ENCODE measurements around the gene GALNT17. TPM values are rescaled to one million over a fixed set of nuclear protein-coding genes. Genes with fewer than 3 reads are reported as not detected.

The GALNT17 gene
- polyA plus RNA-seq, 2 of the 4 experiments (the other 2 are of a cell fraction) = not detected

DNA sequence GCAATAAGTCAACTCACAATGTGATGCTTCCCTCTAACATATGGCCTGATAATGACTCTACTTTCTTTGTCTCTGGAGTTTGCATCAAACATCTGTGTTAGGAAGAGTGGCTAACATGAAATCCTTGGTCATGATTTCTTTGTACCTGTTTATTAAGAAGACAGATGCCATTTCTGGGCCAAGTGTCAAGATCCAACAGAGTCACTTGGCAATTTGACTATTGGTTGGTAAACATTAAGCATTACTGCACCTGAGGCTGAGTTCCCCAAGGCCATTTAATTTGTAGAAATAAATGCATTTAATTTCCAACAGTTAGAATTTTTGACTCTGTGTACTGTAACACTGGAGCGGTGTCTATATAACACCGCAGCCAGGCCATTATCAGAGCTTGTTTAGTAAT lies 403.7 kb downstream of the GALNT17 start:
- Histone ChIP-seq H3K9me3 (no peaks in the 10 kb centered on the region), H3K4me3 (no peak overlapping the region), H3K4me1 (no peaks in the 10 kb centered on the region), H3K4me2 (no peak overlapping the region), H3K27ac (no peak overlapping the region)
- ATAC-seq (no peak), FAIRE-seq (no peak), DNase-seq (ENCODE audit: low read depth in 1 of 2, low spot score in 1 of 2) (no peak)
- WGBS (ENCODE audit: missing lambda C conversion rate) = 28% methylated on average over 2 of the region's 2 CpGs
- CTCF ChIA-PET = no interaction called here
- TF ChIP-seq PHF8 (IDR thresholded peaks at IDR 0.05; ENCODE audit: borderline replicate concordance, low read depth) (no peak), ZFP36 (IDR thresholded peaks at IDR 0.05; ENCODE audit: borderline replicate concordance, partially characterized antibody) (no peak), EHF (CRISPR knock-in tag; IDR thresholded peaks at IDR 0.05) (no peak), ZNF302 (CRISPR knock-in tag; IDR thresholded peaks at IDR 0.05) (no peak), SMC3 (IDR thresholded peaks at IDR 0.05) (no peak), TFCP2L1 (CRISPR knock-in tag; IDR thresholded peaks at IDR 0.05) (no peak), RARB (CRISPR knock-in tag; IDR thresholded peaks at IDR 0.05) (no peak), KDM1A (IDR thresholded peaks at IDR 0.05; ENCODE audit: low read depth) (no peak), CHD4 (IDR thresholded peaks at IDR 0.05; ENCODE audit: borderline replicate concordance) (no peak), KDM5A (IDR thresholded peaks at IDR 0.05) (no peak), JUN (IDR thresholded peaks at IDR 0.05) (no peak), CEBPB (IDR thresholded peaks at IDR 0.05) (no peak)
- TF ChIP-seq, protein P1, sequence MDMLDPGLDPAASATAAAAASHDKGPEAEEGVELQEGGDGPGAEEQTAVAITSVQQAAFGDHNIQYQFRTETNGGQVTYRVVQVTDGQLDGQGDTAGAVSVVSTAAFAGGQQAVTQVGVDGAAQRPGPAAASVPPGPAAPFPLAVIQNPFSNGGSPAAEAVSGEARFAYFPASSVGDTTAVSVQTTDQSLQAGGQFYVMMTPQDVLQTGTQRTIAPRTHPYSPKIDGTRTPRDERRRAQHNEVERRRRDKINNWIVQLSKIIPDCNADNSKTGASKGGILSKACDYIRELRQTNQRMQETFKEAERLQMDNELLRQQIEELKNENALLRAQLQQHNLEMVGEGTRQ (IDR thresholded peaks at IDR 0.05) = no peak
- TF ChIP-seq, protein P2, sequence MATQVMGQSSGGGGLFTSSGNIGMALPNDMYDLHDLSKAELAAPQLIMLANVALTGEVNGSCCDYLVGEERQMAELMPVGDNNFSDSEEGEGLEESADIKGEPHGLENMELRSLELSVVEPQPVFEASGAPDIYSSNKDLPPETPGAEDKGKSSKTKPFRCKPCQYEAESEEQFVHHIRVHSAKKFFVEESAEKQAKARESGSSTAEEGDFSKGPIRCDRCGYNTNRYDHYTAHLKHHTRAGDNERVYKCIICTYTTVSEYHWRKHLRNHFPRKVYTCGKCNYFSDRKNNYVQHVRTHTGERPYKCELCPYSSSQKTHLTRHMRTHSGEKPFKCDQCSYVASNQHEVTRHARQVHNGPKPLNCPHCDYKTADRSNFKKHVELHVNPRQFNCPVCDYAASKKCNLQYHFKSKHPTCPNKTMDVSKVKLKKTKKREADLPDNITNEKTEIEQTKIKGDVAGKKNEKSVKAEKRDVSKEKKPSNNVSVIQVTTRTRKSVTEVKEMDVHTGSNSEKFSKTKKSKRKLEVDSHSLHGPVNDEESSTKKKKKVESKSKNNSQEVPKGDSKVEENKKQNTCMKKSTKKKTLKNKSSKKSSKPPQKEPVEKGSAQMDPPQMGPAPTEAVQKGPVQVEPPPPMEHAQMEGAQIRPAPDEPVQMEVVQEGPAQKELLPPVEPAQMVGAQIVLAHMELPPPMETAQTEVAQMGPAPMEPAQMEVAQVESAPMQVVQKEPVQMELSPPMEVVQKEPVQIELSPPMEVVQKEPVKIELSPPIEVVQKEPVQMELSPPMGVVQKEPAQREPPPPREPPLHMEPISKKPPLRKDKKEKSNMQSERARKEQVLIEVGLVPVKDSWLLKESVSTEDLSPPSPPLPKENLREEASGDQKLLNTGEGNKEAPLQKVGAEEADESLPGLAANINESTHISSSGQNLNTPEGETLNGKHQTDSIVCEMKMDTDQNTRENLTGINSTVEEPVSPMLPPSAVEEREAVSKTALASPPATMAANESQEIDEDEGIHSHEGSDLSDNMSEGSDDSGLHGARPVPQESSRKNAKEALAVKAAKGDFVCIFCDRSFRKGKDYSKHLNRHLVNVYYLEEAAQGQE (IDR thresholded peaks at IDR 0.05) = no peak
- POLR2A ChIA-PET = no interaction called here

DNA sequence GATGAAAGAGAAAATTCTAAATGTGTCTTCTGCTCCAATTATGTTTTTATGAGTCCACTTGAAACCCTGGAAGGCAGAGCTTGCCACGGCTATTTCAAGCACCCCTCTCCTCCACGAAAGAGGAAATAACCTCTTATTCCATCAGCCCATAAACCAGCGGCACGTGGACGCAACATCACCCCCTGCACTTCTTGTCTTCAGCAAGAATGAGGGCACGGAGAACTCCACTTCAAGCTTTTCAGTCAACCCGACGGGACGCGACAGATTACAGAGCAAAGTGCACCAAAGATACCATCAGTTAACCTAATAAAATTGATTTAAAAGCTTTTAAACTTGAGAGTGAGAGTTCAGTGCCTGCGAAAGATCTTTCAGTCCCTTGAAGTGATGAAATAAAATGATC lies 406.3 kb downstream of the GALNT17 start:
- Histone ChIP-seq H3K4me1 (no peaks in the 10 kb centered on the region), H3K27ac (no peak overlapping the region), H3K4me3 (no peak overlapping the region), H3K4me2 (no peak overlapping the region), H3K9me3 (no peaks in the 10 kb centered on the region)
- no peak for FAIRE-seq
- 24% methylated on average over 11 of the region's 11 CpGs for WGBS (ENCODE audit: missing lambda C conversion rate)
- ChIA-PET CTCF (no interaction called here), POLR2A (no interaction called here)
- ATAC-seq = no peak
- no peak for DNase-seq (ENCODE audit: low read depth in 1 of 2, low spot score in 1 of 2)
- no peak for TF ChIP-seq POLR2A (IDR thresholded peaks at IDR 0.05; ENCODE audit: low read length)
- no peak for TF ChIP-seq CBX8 (IDR thresholded peaks at IDR 0.05)
- TF ChIP-seq CHD4 (IDR thresholded peaks at IDR 0.05; ENCODE audit: borderline replicate concordance) = no peak
- no peak for TF ChIP-seq RFX5 (IDR thresholded peaks at IDR 0.05)
- TF ChIP-seq ZC3H11A (IDR thresholded peaks at IDR 0.05) = no peak
- TF ChIP-seq FOSB (CRISPR knock-in tag; IDR thresholded peaks at IDR 0.05) = no peak
- TF ChIP-seq ZNF302 (CRISPR knock-in tag; IDR thresholded peaks at IDR 0.05) = no peak

DNA sequence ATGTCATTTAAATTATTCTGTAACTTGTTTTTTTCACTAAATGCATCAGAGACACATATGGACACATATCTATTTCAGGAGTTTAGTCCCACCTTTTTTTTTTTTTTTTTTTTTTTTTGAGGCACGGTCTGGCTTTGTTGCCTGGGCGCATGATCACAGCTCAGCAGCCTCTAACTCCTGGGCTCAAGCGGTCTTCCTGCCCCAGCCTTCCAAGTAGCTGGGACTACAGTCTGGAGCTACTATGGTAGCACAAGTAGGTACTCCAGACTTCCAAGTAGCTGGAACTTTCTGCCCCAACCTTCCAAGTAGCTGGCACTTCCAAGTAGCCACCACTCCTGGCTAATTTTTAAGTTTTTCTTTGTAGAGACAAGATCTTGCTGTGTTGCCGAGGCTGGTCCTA lies 407.7 kb downstream of the GALNT17 start:
- ChIA-PET POLR2A (no interaction called here), CTCF (interaction anchor here (0.7 kb wide), 1 partner anchor 13 kb away, joined by 4 read pairs; no protein-coding TSS in a partner anchor)
- TF ChIP-seq CHD2 (IDR thresholded peaks at IDR 0.05; ENCODE audit: low read length, partially characterized antibody) = no peak
- no peak for TF ChIP-seq JUN (IDR thresholded peaks at IDR 0.05)
- TF ChIP-seq, protein P3, sequence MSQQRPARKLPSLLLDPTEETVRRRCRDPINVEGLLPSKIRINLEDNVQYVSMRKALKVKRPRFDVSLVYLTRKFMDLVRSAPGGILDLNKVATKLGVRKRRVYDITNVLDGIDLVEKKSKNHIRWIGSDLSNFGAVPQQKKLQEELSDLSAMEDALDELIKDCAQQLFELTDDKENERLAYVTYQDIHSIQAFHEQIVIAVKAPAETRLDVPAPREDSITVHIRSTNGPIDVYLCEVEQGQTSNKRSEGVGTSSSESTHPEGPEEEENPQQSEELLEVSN (IDR thresholded peaks at IDR 0.05; ENCODE audit: borderline replicate concordance, low read depth) = no peak
- no peak for TF ChIP-seq FOSB (CRISPR knock-in tag; IDR thresholded peaks at IDR 0.05)
- TF ChIP-seq, protein P4, sequence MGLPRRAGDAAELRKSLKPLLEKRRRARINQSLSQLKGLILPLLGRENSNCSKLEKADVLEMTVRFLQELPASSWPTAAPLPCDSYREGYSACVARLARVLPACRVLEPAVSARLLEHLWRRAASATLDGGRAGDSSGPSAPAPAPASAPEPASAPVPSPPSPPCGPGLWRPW (IDR thresholded peaks at IDR 0.05) = no peak
- no peak for TF ChIP-seq MAZ (IDR thresholded peaks at IDR 0.05; ENCODE audit: borderline replicate concordance, low read depth, low read length)
- TF ChIP-seq SMC3 (IDR thresholded peaks at IDR 0.05) = no peak
- no peak for TF ChIP-seq NFE2L2 (conservative IDR thresholded peaks at IDR 0.05; ENCODE audit: low read length)
- TF ChIP-seq HDAC2 (IDR thresholded peaks at IDR 0.05) = no peak
- TF ChIP-seq, protein P5, sequence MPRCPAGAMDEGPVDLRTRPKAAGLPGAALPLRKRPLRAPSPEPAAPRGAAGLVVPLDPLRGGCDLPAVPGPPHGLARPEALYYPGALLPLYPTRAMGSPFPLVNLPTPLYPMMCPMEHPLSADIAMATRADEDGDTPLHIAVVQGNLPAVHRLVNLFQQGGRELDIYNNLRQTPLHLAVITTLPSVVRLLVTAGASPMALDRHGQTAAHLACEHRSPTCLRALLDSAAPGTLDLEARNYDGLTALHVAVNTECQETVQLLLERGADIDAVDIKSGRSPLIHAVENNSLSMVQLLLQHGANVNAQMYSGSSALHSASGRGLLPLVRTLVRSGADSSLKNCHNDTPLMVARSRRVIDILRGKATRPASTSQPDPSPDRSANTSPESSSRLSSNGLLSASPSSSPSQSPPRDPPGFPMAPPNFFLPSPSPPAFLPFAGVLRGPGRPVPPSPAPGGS (IDR thresholded peaks at IDR 0.05) = no peak
- TF ChIP-seq, protein P6, sequence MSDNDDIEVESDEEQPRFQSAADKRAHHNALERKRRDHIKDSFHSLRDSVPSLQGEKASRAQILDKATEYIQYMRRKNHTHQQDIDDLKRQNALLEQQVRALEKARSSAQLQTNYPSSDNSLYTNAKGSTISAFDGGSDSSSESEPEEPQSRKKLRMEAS (IDR thresholded peaks at IDR 0.05) = no peak
- TF ChIP-seq FOXS1 (CRISPR knock-in tag; IDR thresholded peaks at IDR 0.05) = no peak
- no peak for TF ChIP-seq KDM1A (IDR thresholded peaks at IDR 0.05; ENCODE audit: low read depth)
- no peak overlapping the region for H3K4me2 ChIP-seq
- ATAC-seq (no peak), FAIRE-seq (no peak), DNase-seq (ENCODE audit: low read depth in 1 of 2, low spot score in 1 of 2) (no peak)
- H3K9me3 ChIP-seq = no peaks in the 10 kb centered on the region
- WGBS (ENCODE audit: missing lambda C conversion rate) = 66% methylated on average over 4 of the region's 4 CpGs
- no peak overlapping the region for H3K27ac ChIP-seq
- no peaks in the 10 kb centered on the region for H3K4me1 ChIP-seq
- H3K4me3 ChIP-seq = no peak overlapping the region
